NB4 (cell line): ENCODE results near the gene PCNX2.

ENCODE experiments used
- CTCF ChIP-seq: IDR thresholded peaks from one replicate; pipeline ENCODE4 v1.5.1; 2012; ENCODE audit warnings: low read depth, low read length
- MAX ChIP-seq: IDR thresholded peaks from 2 replicates; pipeline ENCODE4 v1.6.1; 2011; ENCODE audit warnings: low read depth, low read length
- MYC ChIP-seq: IDR thresholded peaks from 2 replicates; pipeline ENCODE4 v1.6.1; 2011; ENCODE audit warnings: low read depth, low read length
- POLR2A ChIP-seq: IDR thresholded peaks from 2 replicates; pipeline ENCODE4 v1.6.1; 2011; ENCODE audit warnings: mild to moderate bottlenecking; ENCODE audit not compliant: insufficient read length; ENCODE audit errors: extremely low read depth

GRCh38 chr1:233256191-233256590, 39.3 kb downstream of the PCNX2 start:
- no peak for TF ChIP-seq CTCF
- TF ChIP-seq POLR2A = no peak
- TF ChIP-seq MYC = no peak
- no peak for TF ChIP-seq MAX
